Stromal cell of bone marrow (primary cell): ENCODE data around the gene SMIM41.
"Not testable (repeated sequence)": the region's sequence is repeated elsewhere in the genome, so short reads cannot be mapped to it uniquely, and the experiment has no call there.

ENCODE experiments used
- DNase-seq: peaks from one replicate; pipeline ENCODE4 v3.0.0-alpha.2; 2012; ENCODE audit warnings: low read depth

Gene SMIM41

GRCh38 chr12:52085682-52086180 lies 6.2 kb downstream of the SMIM41 start:
- no peak for DNase-seq

GRCh38 chr12:52086366-52086765 lies 6.9 kb downstream of the SMIM41 start:
- no peak for DNase-seq

DNA sequence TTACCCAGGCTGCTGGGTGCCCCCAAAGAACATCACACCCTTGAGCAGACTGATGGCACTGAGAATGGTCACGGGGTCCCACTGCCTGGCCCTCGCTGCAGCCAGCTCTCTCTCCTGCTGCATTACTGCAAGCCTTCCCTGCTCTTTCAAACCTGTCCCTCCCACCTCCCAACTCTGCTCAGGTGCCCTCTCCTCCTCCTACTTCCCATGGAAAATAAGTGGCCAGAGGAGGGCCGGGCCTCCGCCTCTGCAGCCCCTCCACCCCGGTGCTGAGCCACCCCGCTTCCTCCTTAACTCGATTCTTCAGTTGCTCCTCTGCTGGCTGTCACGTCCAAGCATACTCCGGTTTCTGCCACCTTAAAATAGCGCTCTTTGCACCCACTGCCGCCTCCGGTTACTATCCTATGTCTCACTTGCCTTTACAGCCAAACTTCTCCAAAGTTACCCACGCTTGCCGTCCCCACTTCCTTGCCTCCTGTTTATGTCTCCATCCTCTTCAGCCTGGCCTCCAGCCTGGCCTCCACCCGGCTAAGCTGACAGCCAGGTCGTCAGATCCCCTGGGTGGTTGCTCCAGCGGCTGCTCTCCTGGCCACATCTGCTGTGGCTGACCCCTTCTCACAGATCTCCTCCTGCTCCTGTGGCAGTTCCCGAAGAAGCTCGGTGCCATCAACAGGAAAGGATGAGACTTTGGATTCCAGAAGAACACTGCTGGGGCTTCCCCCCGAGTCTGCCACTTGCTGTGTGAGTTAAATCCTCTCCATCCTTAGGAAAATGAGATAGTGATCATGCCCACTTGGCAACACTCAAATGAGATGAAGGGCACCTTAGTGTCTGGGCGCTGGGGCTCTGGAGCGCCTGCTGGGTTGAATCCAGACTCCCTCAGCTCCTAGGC lies 7.7 kb downstream of the SMIM41 start:
- DNase-seq: no peak

DNA sequence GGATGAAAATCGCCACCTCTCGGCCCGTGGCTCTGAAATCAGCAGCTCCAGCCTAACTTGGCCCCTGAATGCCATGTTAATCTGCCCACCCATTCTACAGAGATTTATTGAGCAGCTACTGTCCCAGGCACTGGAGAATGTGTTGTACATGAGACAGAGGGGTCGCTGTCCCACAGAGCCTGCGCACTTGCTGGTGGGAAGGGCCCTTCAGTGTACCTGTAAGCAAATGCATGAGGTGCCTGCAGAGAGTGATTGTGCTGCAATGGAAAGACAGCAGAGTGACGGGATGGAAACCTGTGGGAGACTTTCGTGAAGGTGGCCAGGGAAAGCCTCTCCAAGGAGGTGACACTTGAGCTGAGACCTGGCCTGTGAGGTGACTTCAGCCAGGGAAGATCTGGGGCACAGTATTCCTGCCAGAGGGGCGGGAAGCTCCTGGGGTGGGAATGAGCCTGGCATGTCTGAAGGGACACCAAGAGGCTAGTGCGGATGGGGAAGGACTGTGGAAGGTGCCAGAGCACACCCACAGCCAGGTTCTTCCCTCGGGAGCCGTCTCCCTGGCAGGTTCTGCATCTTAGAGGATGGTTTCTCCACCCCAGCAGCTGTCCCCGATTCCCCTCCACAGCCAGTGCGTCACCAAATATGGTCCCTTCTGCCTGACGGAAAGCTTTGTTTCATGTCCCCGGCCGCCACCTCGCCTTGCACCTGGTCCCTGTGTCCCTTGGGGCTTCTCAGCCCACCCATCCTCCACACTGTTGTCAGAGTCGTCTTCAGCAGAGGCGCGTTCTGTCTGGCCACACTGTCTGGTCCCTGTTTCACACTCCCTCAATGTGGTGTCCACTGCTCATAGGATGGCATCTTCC lies 8.7 kb downstream of the SMIM41 start:
- DNase-seq: no peak

DNA sequence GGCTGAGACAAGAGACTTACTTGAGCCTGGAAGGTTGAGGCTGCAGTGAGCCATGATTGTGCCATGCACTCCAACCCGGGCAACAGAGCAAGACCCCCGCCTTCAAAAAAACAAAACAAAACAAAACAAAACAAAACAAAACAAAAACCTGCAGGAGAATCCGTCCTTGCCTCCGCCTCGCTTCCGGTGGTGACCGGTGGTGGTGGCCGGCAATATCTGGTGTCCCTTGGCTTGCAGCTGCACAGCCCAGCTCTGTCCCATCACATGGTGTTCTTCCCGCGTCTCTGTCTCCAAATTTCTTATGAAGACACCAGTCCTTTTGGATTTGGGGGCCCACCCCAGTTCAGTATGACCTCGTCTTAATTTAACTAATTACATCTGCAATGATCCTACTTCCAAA lies 10.0 kb downstream of the SMIM41 start:
- DNase-seq: no peak

DNA sequence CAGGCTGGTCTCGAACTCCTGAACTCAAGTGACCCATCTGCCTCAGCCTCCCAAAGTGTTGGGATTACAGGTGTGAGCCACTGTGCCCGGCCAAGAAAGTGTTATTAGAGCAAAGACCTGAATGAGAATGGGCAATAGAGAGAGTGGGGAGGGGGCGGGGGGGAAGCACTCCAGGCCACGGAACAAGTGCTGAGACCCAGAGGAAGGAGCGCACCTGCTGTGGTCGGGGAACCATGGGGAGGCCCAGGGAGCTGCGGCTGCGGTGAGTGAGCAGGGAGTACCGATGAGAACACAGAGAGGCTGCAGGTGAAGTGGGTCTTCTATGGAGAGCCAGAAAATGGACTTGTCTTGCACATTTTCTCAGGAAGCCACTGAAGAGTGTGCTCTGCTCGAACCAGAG lies 10.8 kb downstream of the SMIM41 start:
- no peak for DNase-seq

- no peak for DNase-seq
Observed at GRCh38 chr12:52091061-52091460, 11.6 kb downstream of the SMIM41 start.

GRCh38 chr12:52091869-52092268 lies 12.4 kb downstream of the SMIM41 start:
- no peak for DNase-seq

DNA sequence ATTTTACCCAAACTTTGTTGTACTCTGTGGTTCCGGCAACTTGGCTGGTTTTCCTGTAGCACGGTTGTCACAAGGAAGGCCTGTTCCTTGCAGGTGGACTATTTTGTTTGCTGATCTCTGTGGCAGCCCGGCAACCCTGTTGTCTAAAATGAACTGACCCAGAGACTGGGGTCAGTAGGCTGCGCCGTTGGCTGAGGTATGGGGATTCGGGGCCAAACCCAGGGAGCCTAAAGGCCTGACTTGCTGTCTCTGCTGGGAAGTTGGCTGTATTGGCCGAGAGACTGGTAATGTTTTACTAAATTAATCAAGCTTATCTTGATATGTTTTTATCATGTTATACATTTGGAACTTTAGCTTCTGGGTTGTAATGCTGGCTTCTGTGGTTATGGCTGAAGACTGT lies 13.8 kb downstream of the SMIM41 start:
- DNase-seq: no peak

- DNase-seq: no peak
Observed at GRCh38 chr12:52096332-52097044, 17.0 kb downstream of the SMIM41 start.

DNA sequence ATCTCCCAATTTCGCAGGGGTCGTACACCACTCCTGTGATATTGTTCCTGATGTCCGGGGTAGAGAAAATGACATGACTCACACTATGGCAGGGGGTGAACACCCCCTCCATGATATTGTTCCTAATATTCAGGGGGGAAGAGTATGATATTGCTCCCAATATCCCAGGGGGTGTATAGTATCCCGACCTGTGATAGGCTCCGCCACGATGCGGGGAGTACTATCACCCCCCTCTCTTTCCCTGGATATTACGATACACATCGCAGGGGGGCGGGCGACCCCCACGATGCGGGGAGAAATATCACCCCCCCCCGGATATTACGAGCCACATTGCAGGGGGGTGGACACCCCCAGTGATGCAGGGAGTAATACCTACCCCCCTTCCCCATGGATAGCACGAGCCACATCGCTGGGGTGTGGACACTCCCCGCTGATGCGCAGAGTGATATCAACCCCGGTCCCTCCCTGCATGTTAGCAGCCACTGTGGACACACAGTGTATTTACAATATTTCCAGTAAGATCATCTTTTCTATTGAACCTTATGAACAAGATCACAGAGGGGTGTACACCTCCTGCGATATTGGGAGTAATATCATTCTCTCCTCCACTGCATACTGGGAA lies 17.7 kb downstream of the SMIM41 start:
- DNase-seq: no peak

DNA sequence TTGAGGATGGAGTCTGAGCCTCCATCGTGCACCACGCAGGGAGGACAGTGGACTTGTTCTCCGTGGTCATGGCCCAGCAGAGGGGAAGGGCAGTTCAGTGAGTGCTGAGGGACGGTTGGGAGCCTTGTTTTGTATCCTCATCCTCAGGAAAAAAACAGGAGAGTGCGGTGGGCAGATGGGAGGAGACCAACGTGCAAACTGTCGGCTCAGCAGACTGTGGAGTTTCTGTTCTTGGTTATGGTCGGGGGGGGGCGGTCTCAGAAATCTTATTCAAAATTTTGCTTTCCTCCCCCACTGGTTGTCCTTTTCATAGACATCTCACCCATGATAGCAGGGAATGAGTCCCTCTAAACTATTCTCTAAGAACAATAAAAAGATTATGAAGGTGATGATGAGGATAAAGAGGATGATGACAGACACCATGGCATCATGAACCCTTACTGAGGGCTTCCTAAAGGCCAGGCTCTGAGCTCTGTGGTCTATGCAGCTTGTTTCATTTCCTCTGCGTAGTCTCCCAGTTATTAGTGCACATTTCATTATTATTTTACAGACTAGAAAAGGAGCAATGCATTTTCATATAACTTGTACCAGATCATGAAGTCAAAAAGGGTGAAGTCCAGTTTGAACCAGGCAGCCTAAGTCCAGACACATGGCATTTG lies 25.1 kb downstream of the SMIM41 start:
- DNase-seq: not testable (repeated sequence)

GRCh38 chr12:52116222-52117125 lies 37.0 kb downstream of the SMIM41 start:
- DNase-seq: not testable (repeated sequence)

DNA sequence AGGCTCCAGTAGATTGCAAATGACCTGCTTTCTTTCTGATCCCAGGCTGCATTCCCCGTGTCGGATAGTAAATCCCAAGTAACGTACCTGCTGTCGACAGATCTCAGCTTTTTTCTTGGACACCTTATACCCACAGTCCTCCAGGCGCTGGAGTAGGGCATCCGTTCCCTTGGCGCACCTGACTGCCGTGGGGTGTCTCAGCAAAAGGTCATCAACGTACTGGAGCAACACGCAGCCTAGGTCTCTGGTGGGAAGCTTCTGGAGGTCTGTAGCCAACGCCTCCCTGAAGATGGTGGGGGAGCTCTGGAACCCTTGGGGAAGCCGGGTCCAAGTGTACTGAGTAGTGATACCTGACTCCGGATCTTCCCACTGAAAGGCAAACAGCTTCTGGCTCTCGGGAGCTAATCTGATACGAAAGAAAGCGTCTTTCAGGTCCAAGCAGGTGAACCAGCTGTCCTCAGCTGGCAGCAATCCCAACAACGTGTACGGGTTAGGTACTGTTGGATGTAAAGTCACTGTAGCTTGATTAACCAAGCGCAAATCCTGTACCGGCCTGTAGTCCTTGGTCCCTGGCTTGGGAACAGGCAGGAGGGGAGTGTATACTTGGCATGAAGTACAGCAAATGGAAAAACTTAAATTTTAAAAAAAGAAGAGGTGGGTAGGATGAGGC lies 38.4 kb downstream of the SMIM41 start:
- DNase-seq: not testable (repeated sequence)

GRCh38 chr12:52119398-52120254 lies 40.1 kb downstream of the SMIM41 start:
- DNase-seq: no peak

DNA sequence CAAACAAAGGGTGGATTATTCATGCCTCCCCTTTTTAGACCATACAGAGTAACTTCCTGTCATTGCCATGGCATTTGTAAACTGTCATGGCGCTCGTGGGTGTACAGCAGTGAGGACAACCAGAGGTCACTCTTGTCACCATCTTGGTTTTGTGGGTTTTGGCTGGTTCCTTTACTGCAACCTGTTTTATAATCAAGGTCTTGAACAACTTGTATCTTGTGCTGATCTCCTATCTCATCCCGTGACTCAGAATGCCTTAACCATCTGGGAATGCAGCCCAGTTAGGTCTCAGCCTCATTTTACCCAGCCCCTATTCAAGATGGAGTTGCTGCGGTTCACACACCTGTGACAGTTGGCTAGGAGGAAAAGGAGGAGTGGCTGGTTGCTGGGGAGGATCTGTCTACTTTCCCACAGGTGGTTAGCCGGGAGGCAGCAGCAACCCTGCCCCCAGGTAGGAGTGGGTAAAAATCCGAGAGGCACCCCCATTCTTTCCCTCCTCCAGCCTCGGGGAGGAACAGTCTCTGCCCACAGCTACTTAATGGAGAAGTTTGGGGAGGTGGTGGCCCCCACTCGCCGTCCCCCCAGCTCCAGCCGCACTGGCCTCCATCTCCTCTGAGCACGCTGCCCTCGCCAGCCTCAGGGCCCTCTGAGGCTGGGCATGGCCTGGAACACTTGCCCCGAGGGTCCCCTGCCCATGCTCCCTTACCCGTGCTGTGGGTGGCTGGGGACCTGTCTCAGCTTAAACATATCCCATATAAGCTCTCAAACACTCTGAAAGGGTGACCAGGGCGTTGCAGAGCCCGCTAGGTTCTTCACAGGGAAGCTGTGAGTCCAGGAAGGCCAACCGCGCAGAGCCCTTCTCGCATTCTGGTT lies 41.7 kb downstream of the SMIM41 start:
- DNase-seq: no peak

DNA sequence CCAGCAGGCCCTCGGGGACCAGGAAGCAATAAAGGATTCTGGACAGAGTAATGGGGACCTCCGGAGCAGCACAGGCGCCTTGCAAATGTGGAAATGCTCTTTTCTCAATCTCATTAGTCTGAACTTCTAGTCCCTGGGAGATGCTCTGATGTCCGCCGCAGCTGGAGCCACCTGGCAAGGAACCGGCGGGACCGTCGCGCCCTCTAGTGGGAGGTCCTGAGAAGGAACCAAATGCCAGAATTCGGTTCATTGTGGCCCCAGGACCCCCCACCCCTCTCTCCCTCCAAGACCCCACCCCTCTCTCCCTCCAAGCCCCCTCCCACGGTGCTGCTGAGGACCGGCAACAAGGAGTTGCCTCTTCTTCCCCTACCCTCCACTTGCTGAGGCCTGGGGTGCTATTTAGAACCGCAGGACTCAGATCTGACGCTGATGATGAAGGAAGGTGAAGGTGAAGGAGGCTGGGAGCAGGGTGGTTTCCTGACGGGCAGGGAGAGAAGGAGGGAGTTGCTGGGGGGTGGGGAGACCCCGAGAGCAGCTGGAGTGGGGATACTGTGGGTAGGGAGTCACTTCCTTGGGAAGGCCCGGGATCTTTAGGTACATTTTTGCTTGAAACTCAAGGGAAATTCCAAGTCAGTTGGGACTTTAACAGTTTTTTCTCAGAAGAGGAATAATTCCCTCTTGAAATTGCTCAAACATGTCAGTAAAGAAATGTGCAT lies 42.5 kb downstream of the SMIM41 start:
- no peak for DNase-seq
